ENCODE results near the gene MRGPRG.

Gene MRGPRG

GRCh38 chr11:3192511-3193372 lies 25.9 kb downstream of the MRGPRG start:
- in situ Hi-C loops (cut with HindIII; ENCODE audit: low pct_ligation_motif_present, low sequenced_read_pairs), result no loop called here

GRCh38 chr11:3191586-3192324 lies 26.9 kb downstream of the MRGPRG start:
- H3K4me3 ChIP-seq (ENCODE audit: low read depth, low read length), result no peak overlapping the region
- no peaks in the 10 kb centered on the region for H3K36me3 ChIP-seq (replicated peaks)
- TF ChIP-seq CTCF (IDR thresholded peaks at IDR 0.05; ENCODE audit: low read depth, low read length, missing control alignments), result no peak
- no peak overlapping the region for H3K27ac ChIP-seq
- no peak for DNase-seq
- in situ Hi-C loops (cut with HindIII; ENCODE audit: low pct_ligation_motif_present, low sequenced_read_pairs), result no loop called here
- H3K27me3 ChIP-seq (replicated peaks), result peaks cover 3% of the 10 kb centered on the region

More at GRCh38 chr11:3192511-3193372, 25.9 kb downstream of the MRGPRG start:
- H3K4me3 ChIP-seq (ENCODE audit: low read depth, low read length), result no peak overlapping the region
- H3K27me3 ChIP-seq (replicated peaks), result peaks cover 5% of the 10 kb centered on the region
- H3K27ac ChIP-seq, result no peak overlapping the region
- no peak for DNase-seq
- no peaks in the 10 kb centered on the region for H3K36me3 ChIP-seq (replicated peaks)
- TF ChIP-seq CTCF (IDR thresholded peaks at IDR 0.05; ENCODE audit: low read depth, low read length, missing control alignments), result no peak

GRCh38 chr11:3190600-3190999 lies 28.0 kb downstream of the MRGPRG start:
- Histone ChIP-seq H3K27ac (no peak overlapping the region), H3K36me3 (replicated peaks) (no peaks in the 10 kb centered on the region), H3K27me3 (replicated peaks) (peaks cover 3% of the 10 kb centered on the region), H3K4me3 (ENCODE audit: low read depth, low read length) (no peak overlapping the region)
- DNase-seq, result no peak
- in situ Hi-C loops (cut with HindIII; ENCODE audit: low pct_ligation_motif_present, low sequenced_read_pairs), result no loop called here
- TF ChIP-seq CTCF (IDR thresholded peaks at IDR 0.05; ENCODE audit: low read depth, low read length, missing control alignments), result no peak

GRCh38 chr11:3189886-3190583 lies 28.6 kb downstream of the MRGPRG start:
- in situ Hi-C loops (cut with HindIII; ENCODE audit: low pct_ligation_motif_present, low sequenced_read_pairs), result no loop called here
- peaks cover 3% of the 10 kb centered on the region for H3K27me3 ChIP-seq (replicated peaks)
- no peak for TF ChIP-seq CTCF (IDR thresholded peaks at IDR 0.05; ENCODE audit: low read depth, low read length, missing control alignments)

GRCh38 chr11:3189196-3189843 lies 29.3 kb downstream of the MRGPRG start:
- no peak for TF ChIP-seq CTCF (IDR thresholded peaks at IDR 0.05; ENCODE audit: low read depth, low read length, missing control alignments)
- Histone ChIP-seq H3K36me3 (replicated peaks) (no peaks in the 10 kb centered on the region), H3K27ac (no peak overlapping the region), H3K27me3 (replicated peaks) (peaks cover 3% of the 10 kb centered on the region), H3K4me3 (ENCODE audit: low read depth, low read length) (no peak overlapping the region)
- in situ Hi-C loops (cut with HindIII; ENCODE audit: low pct_ligation_motif_present, low sequenced_read_pairs), result no loop called here
- no peak for DNase-seq

More at GRCh38 chr11:3189886-3190583, 28.6 kb downstream of the MRGPRG start:
- H3K27ac ChIP-seq, result no peak overlapping the region
- no peak for DNase-seq
- no peak overlapping the region for H3K4me3 ChIP-seq (ENCODE audit: low read depth, low read length)
- no peaks in the 10 kb centered on the region for H3K36me3 ChIP-seq (replicated peaks)

All from brain microvascular endothelial cell (primary cell).